Activated CD8-positive, alpha-beta T cell treated with anti-CD3 and anti-CD28 coated beads for 36 hours (primary cell): ENCODE data around the gene OGFRL1. TPM values are rescaled to one million over a fixed set of nuclear protein-coding genes. Genes with fewer than 3 reads are reported as not detected.

ENCODE experiments used
- ATAC-seq: fragments of 200-7000 bp; cut with Tn5 transposase; one replicate; pipeline ENCODE4 v1.10.0; 2021; ENCODE audit warnings: mild to moderate bottlenecking, moderate library complexity
- CTCF ChIA-PET: fragments of 350-600 bp; sonication (Branson Sonifier 250); formaldehyde crosslinking; loops from one replicate; lab custom pipeline; 2021; ENCODE audit warnings: antibody characterized with exemption; lab: Charles Lee
- POLR2A ChIA-PET: fragments of 350-600 bp; sonication (Branson Sonifier 250); formaldehyde crosslinking; loops from one replicate; lab custom pipeline; 2021; ENCODE audit warnings: antibody characterized with exemption; lab: Charles Lee
- DNase-seq: peaks from one replicate; pipeline ENCODE4 v3.0.0-alpha.2; 2020
- H3K27ac Mint-ChIP-seq: one replicate; pipeline ENCODE4 v1.8.0; 2021; ENCODE audit warnings: mild to moderate bottlenecking, mixed read lengths
- H3K27me3 Mint-ChIP-seq: one replicate; pipeline ENCODE4 v1.8.0; 2021; ENCODE audit warnings: mixed read lengths
- H3K36me3 Mint-ChIP-seq: one replicate; pipeline ENCODE4 v1.8.0; 2021; ENCODE audit warnings: low read depth, mixed read lengths
- H3K4me1 Mint-ChIP-seq: one replicate; pipeline ENCODE4 v1.8.0; 2021; ENCODE audit warnings: low read depth, mixed read lengths
- H3K4me3 Mint-ChIP-seq: one replicate; pipeline ENCODE4 v1.8.0; 2021; ENCODE audit warnings: mild to moderate bottlenecking, moderate library complexity, mixed read lengths
- H3K9me3 Mint-ChIP-seq: one replicate; pipeline ENCODE4 v1.8.0; 2021; ENCODE audit warnings: mixed read lengths
- CTCF ChIP-seq: fragments of 200-600 bp; IDR thresholded peaks from one replicate; pipeline ENCODE4 v1.8.0; 2022; ENCODE audit warnings: antibody characterized with exemption, mild to moderate bottlenecking
- intact Hi-C: fragments of 100-400 bp; cut with micrococcal nuclease; formaldehyde crosslinking; loops from one replicate; pipeline ENCODE4 v1.10.0; 2022
- total RNA-seq, 2 experiments: library from RNA; stranded (reverse); gene quantifications; one replicate each; pipeline ENCODE4 v1.2.3, GENCODE V29; 2021

Gene OGFRL1
- total RNA-seq = 1 to 10 TPM; 4.6 TPM

- peaks cover 34% of the 10 kb centered on the region for H3K4me1 Mint-ChIP-seq
- intact Hi-C loops = no loop called here
- peak; percentile 90 for ATAC-seq
- H3K27ac Mint-ChIP-seq = peak within 1 kb of the TSS; percentile 60
- ChIA-PET CTCF (interaction anchor here (0.8 to 1.8 kb wide), 6 partner anchors 8 to 78 kb away, joined by 3 to 6 read pairs (median 4); no protein-coding TSS in a partner anchor), POLR2A (interaction anchor here (0.5 to 1.6 kb wide), 5 partner anchors 11 to 1334 kb away, joined by 3 to 4 read pairs (median 3); partner anchors contain the start of gene FAM135A)
- DNase-seq = peak; percentile 74
- H3K27me3 Mint-ChIP-seq = no peaks in the 10 kb centered on the region
- no peaks in the 10 kb centered on the region for H3K36me3 Mint-ChIP-seq
- peak within 1 kb of the TSS; percentile 75 for H3K4me3 Mint-ChIP-seq
- H3K9me3 Mint-ChIP-seq = no peaks in the 10 kb centered on the region
- TF ChIP-seq CTCF = no peak
These were observed at the start of gene OGFRL1 for GRCh38 chr6:71288228-71289038. TSS of gene OGFRL1 (plus strand) at chr6:71288811. CDS start at chr6:71288937, 126 bp downstream.

- DNase-seq = no peak
- no peak overlapping the region for H3K4me3 Mint-ChIP-seq
- no peaks in the 10 kb centered on the region for H3K36me3 Mint-ChIP-seq
- ChIA-PET POLR2A (no interaction called here), CTCF (no interaction called here)
- ATAC-seq = no peak
- intact Hi-C loops = no loop called here
- peaks cover 9% of the 10 kb centered on the region for H3K27me3 Mint-ChIP-seq
- H3K27ac Mint-ChIP-seq = no peak overlapping the region
- no peaks in the 10 kb centered on the region for H3K4me1 Mint-ChIP-seq
- no peaks in the 10 kb centered on the region for H3K9me3 Mint-ChIP-seq
- no peak for TF ChIP-seq CTCF
These were observed 48.9 kb upstream of the OGFRL1 start for GRCh38 chr6:71239694-71240093.

- intact Hi-C loops = no loop called here
- no peak overlapping the region for H3K4me3 Mint-ChIP-seq
- H3K36me3 Mint-ChIP-seq = no peaks in the 10 kb centered on the region
- no peaks in the 10 kb centered on the region for H3K9me3 Mint-ChIP-seq
- POLR2A ChIA-PET = no interaction called here
- H3K4me1 Mint-ChIP-seq = peaks cover 4% of the 10 kb centered on the region
- TF ChIP-seq CTCF = no peak
- no peak for ATAC-seq
- no peak for DNase-seq
- no peak overlapping the region for H3K27ac Mint-ChIP-seq
- no peaks in the 10 kb centered on the region for H3K27me3 Mint-ChIP-seq
- CTCF ChIA-PET = interaction anchor here (1.3 kb wide), 1 partner anchor 106 kb away, joined by 3 read pairs; no protein-coding TSS in a partner anchor
These were observed 43.2 kb upstream of the OGFRL1 start for GRCh38 chr6:71245265-71246049.

- TF ChIP-seq CTCF = no peak
- Mint-ChIP-seq H3K9me3 (no peaks in the 10 kb centered on the region), H3K27me3 (no peaks in the 10 kb centered on the region), H3K4me3 (no peak overlapping the region), H3K36me3 (no peaks in the 10 kb centered on the region), H3K4me1 (peaks cover 4% of the 10 kb centered on the region), H3K27ac (no peak overlapping the region)
- DNase-seq (no peak), ATAC-seq (no peak)
- CTCF ChIA-PET = no interaction called here
- POLR2A ChIA-PET = no interaction called here
- intact Hi-C loops = no loop called here
These were observed 42.0 kb upstream of the OGFRL1 start for GRCh38 chr6:71246596-71246995.
